Measurements from ENCODE around the gene IWS1. TPM values are rescaled to one million over a fixed set of nuclear protein-coding genes. Genes with fewer than 3 reads are reported as not detected.

The IWS1 gene
- total RNA-seq, 2 experiments from 2014 or later = 24.9 to 26.0 TPM

GRCh38 chr2:127503491-127503890, 22.8 kb downstream of the IWS1 start:
- DNase-seq = no peak

GRCh38 chr2:127498386-127498785, 27.9 kb downstream of the IWS1 start:
- no peak for ATAC-seq (ENCODE audit: poor library complexity)
- intact Hi-C loops (cut with DNase I, micrococcal nuclease) = no loop called here
- CTCF ChIA-PET = no interaction called here
- Histone ChIP-seq H3K27ac (ENCODE audit: low read depth in 1 of 2, low read length in 2 of 2) (no peak overlapping the region), H3K4me1 (ENCODE audit: insufficient read depth, low read length) (no peaks in the 10 kb centered on the region), H3K9me3 (ENCODE audit: control insufficient read depth in 1 of 2, insufficient read depth in 1 of 2, low read length in 2 of 2) (no peaks in the 10 kb centered on the region), H3K4me3 (ENCODE audit: low read length) (no peak overlapping the region), H3K36me3 (ENCODE audit: insufficient read depth, low read length) (peaks cover 88% of the 10 kb centered on the region), H3K27me3 (ENCODE audit: control insufficient read depth in 1 of 2, insufficient read depth in 2 of 2, low read length in 2 of 2) (no peaks in the 10 kb centered on the region)
- POLR2A ChIA-PET = no interaction called here
- no peak for DNase-seq
- no peaks in the 10 kb centered on the region for H3K9me3 Mint-ChIP-seq
- no peaks in the 10 kb centered on the region for H3K27me3 Mint-ChIP-seq
- TF ChIP-seq CTCF (IDR thresholded peaks at IDR 0.05) = no peak
- H3K4me1 Mint-ChIP-seq (ENCODE audit: low read depth) = peaks cover 4% of the 10 kb centered on the region
- H3K27ac Mint-ChIP-seq = peak overlapping the region; percentile 21
- H3K36me3 Mint-ChIP-seq (ENCODE audit: low read depth) = peaks cover 94% of the 10 kb centered on the region
- H3K4me3 Mint-ChIP-seq = no peak overlapping the region

More at GRCh38 chr2:127503491-127503890, 22.8 kb downstream of the IWS1 start:
- H3K27me3 Mint-ChIP-seq = no peaks in the 10 kb centered on the region
- Histone ChIP-seq H3K4me1 (ENCODE audit: insufficient read depth, low read length) (no peaks in the 10 kb centered on the region), H3K27ac (ENCODE audit: low read depth in 1 of 2, low read length in 2 of 2) (no peak overlapping the region), H3K9me3 (ENCODE audit: control insufficient read depth in 1 of 2, insufficient read depth in 1 of 2, low read length in 2 of 2) (no peaks in the 10 kb centered on the region), H3K36me3 (ENCODE audit: insufficient read depth, low read length) (peaks cover 70% of the 10 kb centered on the region), H3K4me3 (ENCODE audit: low read length) (no peak overlapping the region), H3K27me3 (ENCODE audit: control insufficient read depth in 1 of 2, insufficient read depth in 2 of 2, low read length in 2 of 2) (no peaks in the 10 kb centered on the region)
- no peak for TF ChIP-seq CTCF (IDR thresholded peaks at IDR 0.05)
- H3K36me3 Mint-ChIP-seq (ENCODE audit: low read depth) = peaks cover 85% of the 10 kb centered on the region
- peaks cover 31% of the 10 kb centered on the region for H3K4me1 Mint-ChIP-seq (ENCODE audit: low read depth)
- peak overlapping the region; percentile 58 for H3K27ac Mint-ChIP-seq
- ChIA-PET POLR2A (interaction anchor here (1.1 kb wide), 1 partner anchor 23 kb away, joined by 6 read pairs; the partner anchor contains the start of gene IWS1), CTCF (interaction anchor here (2.1 kb wide), 1 partner anchor 24 kb away, joined by 5 read pairs; no protein-coding TSS in a partner anchor)
- intact Hi-C loops (cut with DNase I, micrococcal nuclease) = no loop called here
- no peak overlapping the region for H3K4me3 Mint-ChIP-seq
- ATAC-seq (ENCODE audit: poor library complexity) = no peak
- no peaks in the 10 kb centered on the region for H3K9me3 Mint-ChIP-seq

- CTCF ChIA-PET = no interaction called here
- Mint-ChIP-seq H3K9me3 (no peaks in the 10 kb centered on the region), H3K36me3 (ENCODE audit: low read depth) (peaks cover 92% of the 10 kb centered on the region), H3K27me3 (no peaks in the 10 kb centered on the region), H3K27ac (peak overlapping the region; percentile 9), H3K4me1 (ENCODE audit: low read depth) (peaks cover 26% of the 10 kb centered on the region), H3K4me3 (no peak overlapping the region)
- Histone ChIP-seq H3K4me1 (ENCODE audit: insufficient read depth, low read length) (peaks cover 5% of the 10 kb centered on the region), H3K9me3 (ENCODE audit: control insufficient read depth in 1 of 2, insufficient read depth in 1 of 2, low read length in 2 of 2) (no peaks in the 10 kb centered on the region), H3K36me3 (ENCODE audit: insufficient read depth, low read length) (peaks cover 94% of the 10 kb centered on the region), H3K27me3 (ENCODE audit: control insufficient read depth in 1 of 2, insufficient read depth in 2 of 2, low read length in 2 of 2) (no peaks in the 10 kb centered on the region), H3K27ac (ENCODE audit: low read depth in 1 of 2, low read length in 2 of 2) (no peak overlapping the region), H3K4me3 (ENCODE audit: low read length) (no peak overlapping the region)
- ATAC-seq (ENCODE audit: poor library complexity) (no peak), DNase-seq (no peak)
- intact Hi-C loops (cut with DNase I, micrococcal nuclease) = no loop called here
- TF ChIP-seq CTCF (IDR thresholded peaks at IDR 0.05) = no peak
- POLR2A ChIA-PET = no interaction called here
These were observed 36.0 kb downstream of the IWS1 start for GRCh38 chr2:127490283-127490682.

All from CD4-positive, alpha-beta T cell (primary cell).